T-helper 9 cell (primary cell): Measurements from ENCODE around the gene TFPI.

ENCODE experiments used
- DNase-seq: peaks from one replicate; pipeline ENCODE4 v3.0.0-alpha.2; 2020

TFPI gene

DNA sequence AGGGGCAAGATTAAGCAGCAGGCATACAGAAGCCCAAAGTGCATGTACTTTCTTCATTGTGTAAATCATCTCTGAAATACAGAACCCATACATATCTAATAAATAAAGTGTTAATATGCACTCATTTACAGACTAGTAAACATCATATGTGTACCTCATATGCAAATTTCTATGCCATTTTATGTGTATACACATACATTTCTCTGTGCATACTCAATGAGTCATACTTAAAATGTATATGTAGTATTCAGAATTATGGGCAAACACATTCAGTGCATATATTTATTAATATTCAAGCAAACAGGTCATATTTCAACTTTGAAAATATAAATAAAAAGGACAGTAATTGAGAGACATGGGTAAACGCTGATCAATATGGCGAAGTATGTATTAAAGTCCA is 50.5 kb downstream of the TFPI start:
- DNase-seq = no peak

DNA sequence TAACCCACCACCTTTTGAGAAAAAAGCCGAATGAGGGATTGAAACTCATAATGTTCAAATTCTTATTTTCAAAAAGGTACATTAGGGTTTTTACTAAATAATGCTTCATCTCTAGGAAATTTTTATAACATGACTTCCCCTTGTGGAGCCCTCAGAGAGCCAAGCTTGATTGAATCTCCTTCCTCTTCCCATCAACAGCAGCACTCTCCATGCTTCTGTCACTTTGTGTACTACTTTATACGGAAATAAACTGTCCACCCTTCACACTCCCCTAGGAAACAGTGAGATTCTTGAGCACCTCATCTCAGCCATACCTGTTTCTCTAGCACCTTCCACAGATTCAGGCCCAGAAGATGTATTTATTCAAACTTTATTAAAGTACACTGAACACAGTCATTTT is 51.8 kb downstream of the TFPI start:
- no peak for DNase-seq

- no peak for DNase-seq
These were observed 53.5 kb downstream of the TFPI start for GRCh38 chr2:187500585-187501359.

DNA sequence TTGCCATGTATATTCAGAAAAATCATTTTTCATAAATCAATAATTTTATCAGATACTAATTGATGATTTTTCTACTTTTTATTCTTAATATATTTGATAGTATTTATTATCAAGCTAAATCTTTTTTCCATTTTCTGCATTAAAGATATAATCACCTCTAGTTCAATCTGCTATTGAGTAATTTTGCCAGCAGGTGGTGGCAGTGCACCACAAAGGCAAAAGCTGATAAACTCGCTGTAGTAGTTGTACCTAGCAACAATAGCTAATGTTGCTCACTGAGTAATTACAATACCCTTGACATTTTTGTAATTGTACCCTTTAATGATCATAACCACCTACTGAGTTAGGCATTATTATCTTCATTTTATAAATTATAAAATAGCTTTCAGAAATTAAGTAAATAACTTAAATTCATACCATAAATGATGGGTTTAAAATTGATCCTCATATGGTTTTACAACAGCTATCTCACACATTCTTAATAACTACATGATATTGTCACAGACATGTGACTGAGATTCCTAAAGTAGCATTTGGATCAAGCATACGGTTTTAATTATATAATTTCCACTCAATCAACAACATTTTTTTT is 54.2 kb downstream of the TFPI start:
- DNase-seq = no peak

GRCh38 chr2:187497858-187498463 is 56.3 kb downstream of the TFPI start:
- DNase-seq = no peak

DNA sequence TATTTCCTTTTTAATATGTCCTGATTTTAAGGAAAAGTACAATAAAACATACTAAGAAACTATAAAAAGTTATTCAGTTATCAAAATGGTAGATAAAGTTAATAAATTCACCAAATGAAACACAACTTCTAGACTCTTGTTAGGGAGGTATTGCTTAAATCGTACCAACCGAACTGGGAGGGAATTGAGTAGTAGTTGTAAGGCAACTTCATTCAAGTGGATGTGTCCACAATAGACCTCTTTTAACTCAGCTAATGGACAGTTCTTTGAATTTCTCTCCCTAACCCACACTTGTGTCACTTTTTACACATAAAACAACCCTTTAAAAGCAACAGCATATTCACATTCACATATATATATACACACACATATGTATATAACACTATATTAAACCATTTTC is 57.1 kb downstream of the TFPI start:
- no peak for DNase-seq

- no peak for DNase-seq
These were observed 58.9 kb downstream of the TFPI start for GRCh38 chr2:187495324-187495723.

DNA sequence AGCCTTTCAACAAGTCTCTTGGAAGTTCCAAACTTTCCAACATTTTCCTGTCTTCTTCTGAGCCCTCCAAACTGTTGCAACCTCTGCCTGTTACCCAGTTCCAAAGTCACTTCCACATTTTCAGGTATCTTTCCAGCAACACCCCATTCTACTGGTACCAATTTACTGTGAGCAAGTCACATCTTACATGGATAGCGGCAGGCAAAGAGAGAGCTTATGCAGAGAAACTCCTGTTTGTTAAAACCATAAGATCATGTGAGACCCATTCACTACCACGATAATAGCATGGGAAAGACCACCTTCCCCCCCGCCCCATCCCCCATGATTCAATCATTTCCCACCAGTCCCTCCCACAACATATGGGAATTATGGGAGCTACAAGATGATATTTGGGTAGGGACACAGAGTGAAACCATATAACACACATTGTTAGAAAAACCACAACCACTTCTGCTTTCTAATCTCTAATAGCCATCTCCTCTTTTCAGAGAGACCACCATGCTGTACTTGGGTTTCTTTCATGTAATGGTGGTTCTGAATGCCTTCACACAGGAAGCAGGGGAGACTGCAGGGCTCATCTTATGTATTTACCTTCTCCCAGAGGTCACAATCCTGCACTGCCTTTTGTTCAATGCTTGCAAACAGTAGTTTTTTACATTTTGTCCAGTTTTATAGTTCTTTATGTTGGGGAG is 60.2 kb downstream of the TFPI start:
- DNase-seq = no peak

- no peak for DNase-seq
These were observed 61.1 kb downstream of the TFPI start for GRCh38 chr2:187493180-187493579.

DNA sequence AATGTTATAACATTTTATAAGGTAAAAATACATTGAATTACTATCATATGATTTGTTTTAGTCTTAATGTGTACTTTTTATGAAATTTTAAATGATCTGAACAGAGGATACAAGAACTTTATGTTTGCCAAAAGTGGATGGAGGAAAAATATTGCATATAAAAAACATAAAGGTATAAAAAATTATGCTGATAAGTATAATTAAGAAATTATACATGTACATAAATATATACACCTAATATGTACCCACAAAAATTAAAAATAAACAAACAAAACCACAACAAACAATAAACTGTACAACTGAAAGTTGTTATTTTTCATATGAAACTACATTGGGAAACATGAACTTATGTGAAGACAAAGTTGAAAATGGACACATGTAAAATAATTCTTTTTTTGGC is 68.0 kb downstream of the TFPI start:
- DNase-seq = no peak

DNA sequence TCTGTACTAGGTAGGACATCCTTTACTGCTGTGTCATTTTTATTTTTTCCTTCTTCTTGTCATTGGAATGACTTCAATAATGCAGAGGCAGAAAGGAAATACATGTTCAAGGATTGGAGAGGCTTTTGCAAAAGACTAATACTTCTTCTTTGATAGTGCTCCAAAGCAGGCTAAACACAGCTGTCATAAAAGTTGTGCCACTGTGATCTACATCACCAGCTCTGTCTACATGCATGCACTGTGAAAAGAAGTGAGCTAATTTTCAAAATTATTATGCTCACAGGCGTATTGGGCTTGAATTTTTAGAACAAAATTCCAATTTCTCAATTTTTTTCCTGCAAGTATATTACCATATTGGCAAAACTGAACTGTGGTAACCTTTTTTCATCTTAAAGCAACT is 68.7 kb downstream of the TFPI start:
- DNase-seq = no peak

GRCh38 chr2:187483537-187483936 is 70.7 kb downstream of the TFPI start:
- DNase-seq = no peak

DNA sequence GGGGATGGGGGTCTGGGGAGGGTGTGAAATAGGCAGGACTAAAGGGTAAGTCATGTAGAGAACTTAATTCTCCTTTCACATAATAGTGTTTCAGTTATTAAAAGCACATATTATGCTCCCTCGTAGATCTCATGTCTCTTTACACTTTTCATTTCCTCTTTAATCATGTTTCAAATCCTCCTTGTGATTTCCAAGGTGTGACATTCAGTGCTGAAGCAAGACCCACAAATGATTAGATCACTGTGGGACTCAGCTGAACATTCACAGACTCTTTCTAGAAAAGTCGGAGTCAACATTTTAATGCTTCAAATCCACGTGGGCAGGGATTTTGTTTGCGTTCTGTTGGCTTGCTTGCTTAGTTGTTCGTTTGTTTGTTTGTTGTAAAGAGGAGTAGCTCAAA is 71.4 kb downstream of the TFPI start:
- DNase-seq = no peak

DNA sequence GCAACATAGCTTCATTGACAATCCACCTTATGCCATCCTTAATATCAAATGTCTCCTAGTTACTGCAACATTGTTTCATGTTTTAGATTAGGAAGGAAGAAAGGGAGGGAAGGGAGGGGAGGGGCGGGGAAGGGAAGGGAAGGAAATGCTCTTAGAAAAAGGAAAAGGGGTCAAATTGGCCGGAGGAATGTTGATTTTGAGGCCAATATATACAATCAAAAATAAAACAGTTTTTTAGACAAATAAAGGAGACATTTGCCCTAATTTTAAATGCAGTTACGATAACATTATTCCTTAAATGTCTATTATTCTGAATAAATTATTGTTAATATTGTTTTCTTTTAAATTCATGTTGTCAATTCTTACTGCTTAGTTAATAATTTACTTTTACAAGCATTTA is 72.7 kb downstream of the TFPI start:
- no peak for DNase-seq

DNA sequence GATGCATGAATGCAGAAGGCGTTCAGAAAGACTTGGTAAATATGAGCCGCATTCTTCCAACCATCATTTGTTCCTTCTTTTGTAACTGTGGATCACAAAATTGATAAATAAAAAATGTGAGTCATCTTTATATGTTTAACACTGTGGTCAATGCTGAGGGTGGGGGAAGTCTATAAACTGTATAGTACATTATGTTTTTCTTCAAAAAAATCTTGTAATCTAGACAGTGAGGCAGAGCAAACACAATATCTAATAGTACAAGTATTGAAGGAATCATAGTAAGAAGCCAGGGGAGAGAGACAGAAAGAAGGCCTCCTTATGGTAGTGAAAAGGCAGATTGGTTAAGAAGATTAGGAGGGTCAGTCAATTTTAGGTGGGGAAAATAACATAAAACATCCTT is 75.5 kb downstream of the TFPI start:
- no peak for DNase-seq

GRCh38 chr2:187477051-187477450 is 77.2 kb downstream of the TFPI start:
- DNase-seq = no peak

- no peak for DNase-seq
These were observed 78.6 kb downstream of the TFPI start for GRCh38 chr2:187475499-187476248.

- no peak for DNase-seq
These were observed 83.5 kb downstream of the TFPI start for GRCh38 chr2:187470698-187471097.

DNA sequence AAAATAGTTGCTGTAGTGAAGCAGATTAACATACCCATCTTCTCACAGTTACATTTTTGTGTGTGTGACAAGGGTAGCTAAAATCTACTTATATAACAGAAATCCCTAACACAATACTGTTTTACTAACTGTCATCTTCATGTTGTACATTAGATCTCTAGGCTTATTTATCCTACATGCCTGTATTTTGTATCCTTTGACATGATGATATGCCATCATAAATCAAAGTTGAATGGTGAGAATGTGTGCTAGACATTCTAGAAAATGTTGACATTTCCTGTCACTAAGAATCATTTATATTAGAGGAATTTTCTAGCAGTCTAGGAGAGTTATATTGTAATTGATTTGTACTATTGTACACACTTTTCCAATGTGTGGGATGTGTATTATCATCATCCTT is 84.7 kb downstream of the TFPI start:
- DNase-seq = no peak

GRCh38 chr2:187468262-187468661 is 86.0 kb downstream of the TFPI start:
- no peak for DNase-seq

DNA sequence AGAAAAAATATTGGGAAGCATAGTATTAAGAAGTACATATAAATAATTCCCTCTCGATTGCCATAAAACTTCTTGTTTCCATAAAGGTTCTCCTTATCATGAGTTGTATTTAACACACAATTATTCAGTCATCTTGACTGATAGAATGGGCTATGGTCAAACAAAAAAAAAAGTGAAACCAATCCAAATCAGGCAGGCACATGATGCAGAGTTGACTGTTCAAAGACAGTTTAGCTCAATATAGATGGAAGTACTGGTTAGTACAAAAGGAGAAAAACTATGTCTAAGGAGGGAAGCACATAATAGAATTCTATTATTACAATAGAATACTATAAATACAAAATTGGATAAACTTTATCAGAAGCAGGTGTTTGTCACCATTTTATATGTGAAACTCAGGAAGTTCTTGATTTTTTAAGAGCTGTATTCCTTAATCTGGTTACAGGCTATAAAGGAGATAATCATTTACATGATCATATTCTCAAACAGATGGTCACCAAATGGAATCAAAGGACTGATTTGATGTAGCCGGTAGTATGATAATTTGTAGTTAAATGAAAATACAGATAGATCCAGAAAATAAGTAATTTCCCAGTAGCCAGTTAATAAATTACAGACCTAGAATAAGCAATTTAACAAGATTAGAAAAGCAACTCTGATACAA is 88.0 kb downstream of the TFPI start:
- DNase-seq = no peak

DNA sequence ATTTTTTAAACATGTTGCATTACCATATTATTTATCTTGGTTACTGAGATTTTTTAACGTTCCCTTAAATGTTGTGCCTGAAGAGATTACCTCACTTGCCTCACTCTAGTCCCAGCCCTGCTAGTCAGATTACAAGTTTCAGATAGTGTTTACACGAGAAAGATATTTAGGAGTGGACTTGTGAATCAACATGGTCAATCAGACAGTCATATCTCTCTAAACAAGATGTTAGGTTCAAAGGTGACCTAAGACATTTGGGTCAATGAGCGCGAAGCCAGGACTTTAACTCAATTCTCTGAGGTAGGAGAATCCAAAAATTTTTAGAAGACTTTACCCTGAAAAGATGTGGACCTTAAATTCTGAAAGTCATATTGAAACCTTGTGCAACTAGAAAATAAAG is 91.4 kb downstream of the TFPI start:
- DNase-seq = no peak
